GM18873 (cell line): Measurements from ENCODE around the gene SELENOH.
"Not testable (repeated sequence)": the region's sequence is repeated elsewhere in the genome, so short reads cannot be mapped to it uniquely, and the experiment has no call there.

ENCODE experiments used
- ATAC-seq: cut with Tn5 transposase; IDR thresholded peaks from one replicate; pipeline ENCODE4 v1.9.1; 2021; ENCODE audit warnings: mild to moderate bottlenecking, moderate library complexity, moderate number of reproducible peaks; ENCODE audit not compliant: unreplicated experiment, low FRiP score

The SELENOH gene, protein sequence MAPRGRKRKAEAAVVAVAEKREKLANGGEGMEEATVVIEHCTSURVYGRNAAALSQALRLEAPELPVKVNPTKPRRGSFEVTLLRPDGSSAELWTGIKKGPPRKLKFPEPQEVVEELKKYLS

GRCh38 chr11:57741132-57742086, at the start of gene SELENOH:
Gene SELENOH, plus strand, starts transcription at chr11:57741491. Its CDS starts 105 bp downstream, at chr11:57741596.
- peak; percentile 87 for ATAC-seq

DNA sequence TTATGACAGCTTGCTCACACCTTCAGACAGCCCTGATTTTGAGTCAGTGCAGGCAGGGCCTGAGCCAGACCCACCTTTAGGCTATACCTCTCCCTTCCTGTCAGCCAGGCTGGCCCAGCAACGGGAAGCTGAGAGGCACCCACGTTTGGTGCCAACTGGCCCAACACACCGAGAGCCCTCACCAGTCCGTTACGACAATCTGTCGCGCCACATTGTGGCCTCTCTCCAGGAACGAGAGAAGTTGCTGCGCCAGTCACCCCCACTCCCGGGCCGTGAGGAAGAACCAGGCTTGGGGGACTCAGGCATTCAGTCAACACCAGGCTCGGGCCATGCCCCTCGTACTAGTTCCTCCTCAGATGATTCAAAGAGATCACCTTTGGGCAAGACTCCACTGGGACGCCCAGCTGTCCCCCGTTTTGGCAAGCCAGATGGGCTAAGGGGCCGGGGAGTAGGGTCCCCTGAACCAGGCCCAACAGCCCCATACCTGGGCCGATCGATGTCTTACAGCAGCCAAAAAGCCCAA, 42.4 kb upstream of the SELENOH start:
- no peak for ATAC-seq

- ATAC-seq, result no peak
Observed at GRCh38 chr11:57699813-57700212, 41.5 kb upstream of the SELENOH start.

DNA sequence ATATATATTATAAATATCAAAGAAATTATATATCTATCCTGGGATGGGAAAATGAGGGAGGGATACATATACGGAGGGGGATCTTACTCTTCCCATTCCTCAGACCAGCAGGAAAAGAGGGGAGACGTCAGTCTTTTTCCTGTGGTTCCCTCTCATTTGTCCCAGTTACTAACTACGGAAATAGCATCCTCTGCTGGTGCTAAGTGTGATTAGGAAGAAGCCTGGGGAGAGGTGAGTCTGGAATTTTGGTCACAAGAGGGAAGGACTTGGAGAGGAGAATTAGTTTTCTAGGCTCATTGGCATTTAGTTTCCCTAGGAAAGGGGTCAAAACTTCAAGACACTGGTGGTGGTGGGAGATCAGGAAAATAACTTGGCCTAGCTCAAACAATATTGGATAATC, 40.9 kb upstream of the SELENOH start:
- ATAC-seq, result no peak

GRCh38 chr11:57703341-57703740, 38.0 kb upstream of the SELENOH start:
- no peak for ATAC-seq

DNA sequence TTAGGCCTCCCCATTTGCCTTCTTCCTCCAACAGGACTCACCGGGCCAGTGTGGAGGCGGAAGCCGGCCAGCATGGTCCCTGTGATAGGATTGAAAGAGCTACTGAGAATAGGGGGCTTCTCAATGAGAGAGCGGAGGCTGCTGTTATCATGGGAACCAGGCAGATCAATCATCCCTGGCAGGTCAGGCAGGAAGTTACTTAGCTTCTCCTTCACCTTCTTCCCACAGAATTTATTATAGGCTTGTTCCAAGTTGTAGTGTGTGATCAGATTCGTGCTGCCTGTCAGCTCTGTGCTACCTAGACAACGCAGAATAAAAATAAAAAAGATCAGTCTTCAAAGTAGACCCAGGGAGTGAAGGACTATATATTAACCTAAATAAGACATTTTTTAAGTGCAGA, 36.4 kb upstream of the SELENOH start:
- ATAC-seq, result no peak

DNA sequence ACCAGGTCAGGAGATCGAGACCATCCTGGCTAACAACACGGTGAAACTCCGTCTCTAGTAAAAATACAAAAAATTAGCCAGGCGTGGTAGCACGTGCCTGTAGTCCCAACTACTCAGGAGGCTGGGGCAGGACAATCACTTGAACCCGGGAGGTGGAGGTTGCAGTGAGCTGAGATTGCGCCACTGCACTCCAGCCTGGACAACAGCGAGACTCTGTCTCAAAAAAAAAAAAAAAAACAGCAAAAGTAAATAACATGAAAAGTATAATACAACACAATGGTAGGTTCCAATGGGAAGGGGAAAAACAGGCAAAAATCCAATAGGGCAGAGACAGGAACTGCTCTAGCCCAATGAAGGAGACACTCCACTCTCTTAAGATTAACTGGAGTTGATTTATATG, 35.9 kb upstream of the SELENOH start:
- not testable (repeated sequence) for ATAC-seq

DNA sequence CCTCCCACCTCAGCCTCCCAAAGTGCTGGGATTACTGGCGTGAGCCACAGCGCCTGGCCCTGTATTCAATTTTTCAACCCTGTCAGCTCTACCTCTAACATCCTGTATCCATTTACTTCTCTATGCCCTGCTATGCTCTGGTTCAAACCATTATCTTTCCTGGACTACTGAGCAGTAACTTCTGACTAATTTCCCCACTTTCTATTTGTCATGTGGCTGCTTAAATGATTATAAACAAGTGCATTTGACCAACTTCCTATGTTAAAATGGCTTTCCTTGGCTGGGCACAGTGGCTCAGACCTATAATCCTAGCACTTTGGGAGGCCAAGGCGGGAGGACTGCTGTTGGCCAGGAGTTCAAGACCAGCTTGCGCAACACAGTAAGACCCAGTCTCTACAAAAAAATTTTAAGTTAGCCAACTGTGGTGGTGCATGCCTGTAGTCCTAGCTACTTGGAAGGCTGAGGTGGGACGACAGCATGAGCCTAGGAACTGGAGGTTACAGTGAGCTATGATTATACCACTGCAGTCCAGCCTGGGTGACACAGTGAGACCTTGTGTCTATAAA, 31.4 kb upstream of the SELENOH start:
- ATAC-seq, result no peak

DNA sequence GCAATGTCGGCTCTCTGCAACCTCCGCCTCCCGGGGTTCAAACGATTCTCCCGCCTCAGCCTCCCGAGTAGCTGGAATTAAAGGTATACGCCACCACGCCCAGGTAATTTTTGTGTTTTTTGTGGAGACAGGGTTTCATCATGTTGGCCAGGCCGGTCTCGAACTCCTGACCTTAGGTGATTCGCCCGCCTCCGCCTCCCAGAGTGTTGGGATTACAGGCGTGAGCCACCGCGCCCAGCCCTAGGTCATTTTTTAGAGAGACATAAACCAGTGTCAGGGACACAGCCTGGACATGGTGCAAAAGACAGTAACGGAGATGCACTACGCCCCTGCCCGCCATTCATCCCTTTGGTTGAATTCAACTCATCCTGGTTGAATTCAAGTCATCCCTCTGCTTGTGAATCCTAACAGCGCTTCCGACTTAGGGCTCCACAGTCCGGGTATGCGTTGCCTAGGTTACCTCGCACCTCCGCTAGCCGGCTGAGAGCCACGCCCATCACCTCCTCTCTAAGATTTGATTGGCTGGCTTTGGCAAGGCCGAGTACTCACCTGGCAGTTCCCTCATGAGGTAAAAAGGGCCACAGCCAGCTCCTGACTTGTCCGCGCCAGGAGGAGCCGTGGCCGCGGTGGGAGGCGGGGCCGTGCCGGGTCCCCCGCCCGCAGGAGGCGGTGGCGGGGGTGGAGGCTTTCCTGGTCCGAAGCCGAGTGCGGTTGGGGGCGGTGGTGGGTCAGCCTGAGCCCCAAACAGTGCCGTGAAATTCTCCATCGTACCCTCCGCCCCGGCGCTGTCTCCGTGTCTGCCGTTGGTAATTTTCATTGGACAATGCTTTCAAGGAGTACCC, 29.7 kb upstream of the SELENOH start, which contains the start of gene MED19:
Gene MED19, minus strand, starts transcription at position 802 of the 842 bp plus-strand sequence. Its CDS starts 36 bp downstream, at position 766.
- peak; percentile 26 for ATAC-seq

- ATAC-seq, result peak; percentile 99
Observed at GRCh38 chr11:57712256-57713150, 28.8 kb upstream of the SELENOH start, which contains the start of gene TMX2. Gene TMX2, plus strand, starts transcription at chr11:57712593. Its CDS starts 26 bp downstream, at chr11:57712619.

- ATAC-seq, result no peak
Observed at GRCh38 chr11:57713835-57714234, 27.5 kb upstream of the SELENOH start.

DNA sequence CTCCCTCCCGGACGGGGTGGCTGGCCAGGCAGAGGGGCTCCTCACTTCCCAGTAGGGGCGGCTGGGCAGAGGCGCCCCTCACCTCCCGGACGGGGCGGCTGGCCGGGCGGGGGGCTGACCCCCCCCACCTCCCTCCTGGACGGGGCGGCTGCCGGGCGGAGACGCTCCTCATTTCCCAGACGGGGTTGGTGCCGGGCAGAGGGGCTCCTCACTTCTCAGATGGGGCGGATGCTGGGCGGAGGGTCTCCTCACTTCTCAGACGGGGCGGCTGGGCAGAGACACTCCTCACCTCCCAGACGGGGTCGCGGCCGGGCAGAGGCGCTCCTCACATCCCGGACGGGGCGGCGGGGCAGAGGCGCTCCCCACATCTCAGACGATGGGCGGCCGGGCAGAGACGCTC, 24.6 kb upstream of the SELENOH start:
- ATAC-seq, result not testable (repeated sequence)

DNA sequence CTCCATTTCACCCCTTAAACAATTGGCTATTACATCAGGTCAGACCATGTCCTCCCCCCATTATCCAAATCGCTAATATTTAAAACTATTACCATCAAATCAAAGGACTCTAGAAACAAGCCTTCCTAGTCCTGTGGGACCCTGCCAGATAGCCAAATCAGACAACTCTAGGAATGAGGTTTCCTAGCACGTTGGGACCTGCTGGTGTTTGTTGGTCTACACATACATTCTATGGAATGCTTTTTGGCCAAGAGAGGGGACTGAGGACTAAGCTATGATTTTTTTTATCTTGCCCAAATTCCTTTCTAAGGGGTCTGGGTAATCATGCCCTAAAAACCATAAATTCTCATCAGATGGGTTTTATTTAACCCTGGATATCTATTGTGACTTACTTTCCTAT, 14.1 kb upstream of the SELENOH start:
- no peak for ATAC-seq

DNA sequence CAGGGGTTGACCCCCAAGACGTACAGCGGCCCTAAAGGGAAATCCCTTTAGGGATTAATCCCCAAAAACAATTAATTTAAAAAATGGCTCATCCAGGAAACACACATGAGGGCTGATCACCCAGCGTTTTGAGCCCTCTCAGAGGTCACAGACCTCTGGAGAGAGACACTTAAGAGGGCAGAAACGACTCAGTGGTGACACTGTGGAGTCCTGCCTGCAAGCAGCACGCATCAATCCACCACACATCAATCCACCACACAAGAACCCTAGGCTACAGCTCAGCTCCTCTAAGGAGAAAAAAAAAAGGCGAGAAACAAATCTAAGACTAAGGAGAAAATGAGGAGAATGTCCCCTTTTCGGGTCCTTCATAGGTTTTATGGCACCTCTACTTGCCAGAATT, 12.5 kb upstream of the SELENOH start:
- ATAC-seq, result no peak

DNA sequence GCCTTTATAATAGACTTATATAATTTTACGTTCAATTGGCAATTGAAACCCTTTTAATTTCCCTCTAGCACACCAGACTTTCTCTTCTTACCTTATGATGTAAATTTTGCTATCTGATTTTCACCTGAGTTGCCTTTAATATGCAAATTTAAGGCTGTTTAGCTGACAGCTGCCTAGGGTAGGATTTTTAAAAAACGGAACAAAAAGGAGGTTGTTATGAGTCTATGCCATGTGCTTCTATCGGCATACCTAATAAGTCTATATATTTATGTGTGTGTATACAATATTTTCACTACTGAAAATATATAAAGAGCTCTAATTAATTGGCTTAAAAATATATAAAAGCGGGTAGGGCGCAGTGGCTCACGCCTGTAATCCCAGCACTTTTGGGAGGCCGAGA, 11.8 kb upstream of the SELENOH start:
- no peak for ATAC-seq

DNA sequence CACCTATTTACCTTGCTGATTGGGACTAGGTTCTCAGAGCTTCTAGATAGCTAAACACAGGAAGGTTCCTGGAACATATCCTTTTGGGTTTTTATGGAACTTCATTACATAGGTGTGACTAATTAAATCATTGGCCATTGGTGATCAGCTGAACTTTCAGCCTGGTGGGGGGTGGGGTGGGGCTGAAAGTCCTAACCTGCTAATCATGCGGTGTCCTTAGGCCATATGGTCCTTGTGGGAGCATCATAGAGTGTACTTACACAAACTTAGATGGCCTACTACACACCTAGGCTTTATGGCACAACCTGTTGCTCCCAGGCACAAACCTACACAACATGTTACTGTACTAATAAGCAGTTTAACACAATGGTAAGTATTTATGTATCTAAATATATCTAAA, 8.6 kb upstream of the SELENOH start:
- ATAC-seq, result no peak

GRCh38 chr11:57735619-57736298, 5.5 kb upstream of the SELENOH start:
- no peak for ATAC-seq

DNA sequence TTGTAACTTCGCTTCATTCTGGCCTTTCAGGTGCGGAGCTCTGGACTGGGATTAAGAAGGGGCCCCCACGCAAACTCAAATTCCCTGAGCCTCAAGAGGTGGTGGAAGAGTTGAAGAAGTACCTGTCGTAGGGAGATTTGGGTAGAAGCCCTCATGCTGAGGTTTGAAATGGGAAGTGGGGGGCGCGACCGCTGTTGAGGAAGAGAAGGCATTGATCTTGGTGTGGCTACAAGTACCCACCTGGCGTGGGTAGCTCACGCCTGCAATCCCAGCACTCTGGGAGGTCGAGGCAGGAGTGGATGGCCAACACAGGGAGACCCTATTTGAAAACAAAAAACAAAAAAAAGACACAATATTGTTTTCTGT, 779 bp downstream of the SELENOH start:
- ATAC-seq, result no peak

GRCh38 chr11:57744357-57744756, 3.1 kb downstream of the SELENOH start:
- ATAC-seq, result no peak
